CD4-positive, alpha-beta T cell (primary cell): Measurements from ENCODE around the gene KCNQ2. TPM values are rescaled to one million over a fixed set of nuclear protein-coding genes. Genes with fewer than 3 reads are reported as not detected.

Experiments used
- ATAC-seq: fragments of 200-7000 bp; cut with Tn5 transposase; one replicate; pipeline ENCODE4 v1.10.0; 2022; ENCODE audit warnings: mild to moderate bottlenecking; ENCODE audit not compliant: poor library complexity
- CTCF ChIA-PET: fragments of 350-600 bp; sonication (Branson Sonifier 250); formaldehyde crosslinking; loops from one replicate; lab custom pipeline; 2021; ENCODE audit warnings: antibody characterized with exemption, inconsistent platforms; lab: Charles Lee
- POLR2A ChIA-PET: fragments of 350-600 bp; sonication (Branson Sonifier 250); formaldehyde crosslinking; loops from one replicate; lab custom pipeline; 2021; ENCODE audit warnings: antibody characterized with exemption, inconsistent platforms; lab: Charles Lee
- DNase-seq, 14 experiments: peaks; one replicate each; pipeline ENCODE4 v3.0.0-alpha.2; 2013 to 2020; ENCODE audit warnings: mixed read lengths in 2 of 14
- H3K27ac ChIP-seq, 2 donors: one replicate each; pipeline versions ENCODE4 v1.5.1 to v1.7.0; 2013; ENCODE audit warnings: low read length in 2 of 2, low read depth in 1 of 2, mild to moderate bottlenecking in 1 of 2
- H3K27me3 ChIP-seq, 2 experiments: 1 replicate in 1 of 2; 2 replicates in 1 of 2; pipeline versions ENCODE4 v1.6.1 to v1.7.0; 2013; ENCODE audit warnings: low read length in 2 of 2, control low read depth in 1 of 2, mild to moderate bottlenecking in 1 of 2, moderate library complexity in 1 of 2; ENCODE audit not compliant: insufficient read depth in 2 of 2, control insufficient read depth in 1 of 2
- H3K36me3 ChIP-seq: one replicate; pipeline ENCODE4 v1.6.1; 2013; ENCODE audit warnings: low read length, control low read depth; ENCODE audit not compliant: insufficient read depth
- H3K4me1 ChIP-seq: one replicate; pipeline ENCODE4 v1.6.1; 2013; ENCODE audit warnings: low read length, control low read depth; ENCODE audit not compliant: insufficient read depth
- H3K4me3 ChIP-seq: one replicate; pipeline ENCODE4 v1.5.1; 2013; ENCODE audit warnings: mild to moderate bottlenecking, low read length, moderate library complexity
- H3K9me3 ChIP-seq, 2 experiments: 1 replicate in 1 of 2; 2 replicates in 1 of 2; pipeline versions ENCODE4 v1.6.1 to v1.7.0; 2013; ENCODE audit warnings: low read length in 2 of 2, mild to moderate bottlenecking in 2 of 2, control low read depth in 1 of 2, moderate library complexity in 1 of 2; ENCODE audit not compliant: control insufficient read depth in 1 of 2, insufficient read depth in 1 of 2
- H3K27ac Mint-ChIP-seq: one replicate; pipeline ENCODE4 v1.8.0; 2020; ENCODE audit warnings: mixed read lengths
- H3K27me3 Mint-ChIP-seq: one replicate; pipeline ENCODE4 v1.8.0; 2021; ENCODE audit warnings: mixed read lengths
- H3K36me3 Mint-ChIP-seq: one replicate; pipeline ENCODE4 v1.8.0; 2021; ENCODE audit warnings: low read depth, mixed read lengths
- H3K4me1 Mint-ChIP-seq: one replicate; pipeline ENCODE4 v1.8.0; 2021; ENCODE audit warnings: low read depth, mixed read lengths
- H3K4me3 Mint-ChIP-seq: one replicate; pipeline ENCODE4 v1.8.0; 2020; ENCODE audit warnings: mild to moderate bottlenecking, mixed read lengths
- H3K9me3 Mint-ChIP-seq: one replicate; pipeline ENCODE4 v1.8.0; 2020; ENCODE audit warnings: mixed read lengths
- CTCF ChIP-seq: fragments of 200-600 bp; IDR thresholded peaks from one replicate; pipeline ENCODE4 v1.8.0; 2022; ENCODE audit warnings: antibody characterized with exemption, mild to moderate bottlenecking
- intact Hi-C, 2 experiments: fragments of 100-400 bp; cut with DNase I in 1 of 2; cut with micrococcal nuclease in 1 of 2; formaldehyde crosslinking; loops; one replicate each; pipeline versions ENCODE4 v1.15.1 to v1.9.0; 2023 to 2025; cut with DNase I, micrococcal nuclease
- total RNA-seq, 174 experiments: library from RNA in 2 of 174; stranded (reverse) in 2 of 174; gene quantifications; one replicate each; pipeline ENCODE4 v1.2.3 and lab custom pipeline; 2021 to 2026

Gene KCNQ2
- total RNA-seq, 2 experiments from 2014 or later: not detected

GRCh38 chr20:63356511-63356910 lies 115.9 kb downstream of the KCNQ2 start:
- Mint-ChIP-seq H3K27ac (no peak overlapping the region), H3K36me3 (no peaks in the 10 kb centered on the region), H3K4me3 (no peak overlapping the region), H3K9me3 (no peaks in the 10 kb centered on the region), H3K4me1 (no peaks in the 10 kb centered on the region), H3K27me3 (peaks cover 18% of the 10 kb centered on the region)
- ChIA-PET POLR2A (no interaction called here), CTCF (no interaction called here)
- no peak for TF ChIP-seq CTCF
- Histone ChIP-seq H3K27ac (no peak overlapping the region), H3K9me3 (peaks cover 0 to 53% of the 10 kb centered on the region in 2 experiments), H3K36me3 (no peaks in the 10 kb centered on the region), H3K27me3 (peaks cover 16 to 23% of the 10 kb centered on the region in 2 experiments), H3K4me3 (no peak overlapping the region), H3K4me1 (peaks cover 6% of the 10 kb centered on the region)
- ATAC-seq (no peak), DNase-seq (no peak)
- intact Hi-C loops: no loop called here

- no peaks in the 10 kb centered on the region for H3K36me3 Mint-ChIP-seq
- intact Hi-C loops: no loop called here
Observed at GRCh38 chr20:63355781-63356295, 116.6 kb downstream of the KCNQ2 start.

DNA sequence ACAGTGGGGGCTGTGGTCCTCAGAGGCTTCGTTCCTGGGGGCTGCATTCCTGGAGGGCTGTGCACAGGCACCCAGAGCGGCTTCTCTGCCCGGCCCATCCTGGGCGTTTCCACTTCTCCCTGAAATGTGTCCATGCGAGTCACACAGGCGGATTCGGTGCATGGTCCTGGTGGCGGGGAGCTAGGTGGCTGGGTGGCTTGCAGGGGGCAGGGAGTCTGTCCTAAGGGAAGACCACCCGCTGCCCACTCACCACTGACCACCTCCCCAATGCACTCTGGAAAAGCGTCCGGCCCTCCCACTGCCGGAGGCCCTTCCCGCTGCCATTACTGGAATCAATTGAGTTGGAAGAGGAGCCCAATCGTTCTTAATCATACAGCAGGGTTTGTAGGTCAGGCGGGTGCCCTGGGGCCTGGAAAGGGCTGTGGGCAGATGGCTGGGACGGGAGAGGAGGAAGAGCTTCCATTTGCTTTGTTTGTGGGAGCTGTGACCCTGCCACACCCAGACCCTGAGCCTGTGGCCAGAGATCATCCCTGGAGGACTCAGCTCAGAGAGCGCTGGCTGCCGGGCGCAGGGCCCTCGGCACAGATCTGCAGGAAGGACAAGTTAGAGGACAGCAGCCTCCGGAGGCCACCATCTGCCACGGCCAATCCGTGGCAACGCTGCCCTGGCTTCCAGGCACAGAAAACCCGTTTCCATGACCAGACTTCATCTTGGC lies 117.7 kb downstream of the KCNQ2 start:
- intact Hi-C loops: no loop called here
- H3K36me3 Mint-ChIP-seq: no peaks in the 10 kb centered on the region
- H3K27me3 Mint-ChIP-seq: peaks cover 16% of the 10 kb centered on the region
- TF ChIP-seq CTCF: no peak
- peaks cover 4 to 13% of the 10 kb centered on the region in 2 experiments for H3K27me3 ChIP-seq
- DNase-seq: no peak
- H3K9me3 Mint-ChIP-seq: no peaks in the 10 kb centered on the region
- H3K4me1 ChIP-seq: no peaks in the 10 kb centered on the region
- no peak overlapping the region for H3K27ac Mint-ChIP-seq
- no peak overlapping the region for H3K27ac ChIP-seq
- ChIA-PET CTCF (no interaction called here), POLR2A (no interaction called here)
- H3K9me3 ChIP-seq: peaks cover 0 to 59% of the 10 kb centered on the region in 2 experiments
- no peak overlapping the region for H3K4me3 ChIP-seq
- no peak for ATAC-seq
- H3K4me1 Mint-ChIP-seq: no peaks in the 10 kb centered on the region
- no peaks in the 10 kb centered on the region for H3K36me3 ChIP-seq
- no peak overlapping the region for H3K4me3 Mint-ChIP-seq

More at GRCh38 chr20:63355781-63356295, 116.6 kb downstream of the KCNQ2 start:
- no peaks in the 10 kb centered on the region for H3K9me3 Mint-ChIP-seq
- H3K4me1 Mint-ChIP-seq: no peaks in the 10 kb centered on the region
- Histone ChIP-seq H3K4me1 (peaks cover 6% of the 10 kb centered on the region), H3K27ac (no peak overlapping the region), H3K36me3 (no peaks in the 10 kb centered on the region), H3K4me3 (no peak overlapping the region), H3K9me3 (peaks cover 0 to 58% of the 10 kb centered on the region in 2 experiments), H3K27me3 (peaks cover 14 to 21% of the 10 kb centered on the region in 2 experiments)
- ATAC-seq (no peak), DNase-seq (no peak)
- POLR2A ChIA-PET: no interaction called here
- CTCF ChIA-PET: no interaction called here
- no peak for TF ChIP-seq CTCF
- no peak overlapping the region for H3K27ac Mint-ChIP-seq
- H3K4me3 Mint-ChIP-seq: no peak overlapping the region
- peaks cover 18% of the 10 kb centered on the region for H3K27me3 Mint-ChIP-seq
